HL-60 (cell line): ENCODE data around the gene TMEM150B.

ENCODE experiments used
- CTCF ChIP-seq: IDR thresholded peaks from one replicate; pipeline ENCODE4 v1.5.1; 2011; ENCODE audit warnings: low read length, control low read depth, inconsistent platforms; ENCODE audit not compliant: insufficient read depth
- GABPA ChIP-seq: IDR thresholded peaks from 2 replicates; pipeline ENCODE4 v1.6.1; 2012; ENCODE audit warnings: low read depth
- POLR2AphosphoS5 ChIP-seq: IDR thresholded peaks from 2 replicates; pipeline ENCODE4 v1.6.1; 2012; ENCODE audit warnings: low read depth
- REST ChIP-seq: IDR thresholded peaks from 2 replicates; pipeline ENCODE4 v1.6.1; 2012; ENCODE audit warnings: low read depth; ENCODE audit not compliant: insufficient replicate concordance

- TF ChIP-seq CTCF (no peak), POLR2AphosphoS5 (no peak), REST (no peak), GABPA (no peak)
These were observed 24.2 kb downstream of the TMEM150B start for GRCh38 chr19:55300886-55301458.
